Hepatocyte (in vitro differentiated cells): ENCODE data around the gene RACGAP1.

ENCODE experiments used
- EZH2 ChIP-seq: fragments of 200-600 bp; sonication (generic); IDR thresholded peaks from 2 replicates; pipeline ENCODE4 v1.6.1; 2016; ENCODE audit warnings: antibody characterized with exemption, mild to moderate bottlenecking, borderline replicate concordance
- EZH2phosphoT487 ChIP-seq: fragments of 200-600 bp; sonication (generic); IDR thresholded peaks from one replicate; pipeline ENCODE4 v1.6.1; 2018; ENCODE audit warnings: antibody characterized with exemption, mild to moderate bottlenecking, low read depth, moderate library complexity; ENCODE audit not compliant: unreplicated experiment, severe bottlenecking
- TF ChIP-seq, protein P1 (sequence below): fragments of 200-600 bp; sonication (generic); IDR thresholded peaks from 2 replicates; pipeline ENCODE4 v1.5.1; 2016; ENCODE audit warnings: antibody characterized with exemption, mild to moderate bottlenecking; ENCODE audit not compliant: poor library complexity

DNA sequence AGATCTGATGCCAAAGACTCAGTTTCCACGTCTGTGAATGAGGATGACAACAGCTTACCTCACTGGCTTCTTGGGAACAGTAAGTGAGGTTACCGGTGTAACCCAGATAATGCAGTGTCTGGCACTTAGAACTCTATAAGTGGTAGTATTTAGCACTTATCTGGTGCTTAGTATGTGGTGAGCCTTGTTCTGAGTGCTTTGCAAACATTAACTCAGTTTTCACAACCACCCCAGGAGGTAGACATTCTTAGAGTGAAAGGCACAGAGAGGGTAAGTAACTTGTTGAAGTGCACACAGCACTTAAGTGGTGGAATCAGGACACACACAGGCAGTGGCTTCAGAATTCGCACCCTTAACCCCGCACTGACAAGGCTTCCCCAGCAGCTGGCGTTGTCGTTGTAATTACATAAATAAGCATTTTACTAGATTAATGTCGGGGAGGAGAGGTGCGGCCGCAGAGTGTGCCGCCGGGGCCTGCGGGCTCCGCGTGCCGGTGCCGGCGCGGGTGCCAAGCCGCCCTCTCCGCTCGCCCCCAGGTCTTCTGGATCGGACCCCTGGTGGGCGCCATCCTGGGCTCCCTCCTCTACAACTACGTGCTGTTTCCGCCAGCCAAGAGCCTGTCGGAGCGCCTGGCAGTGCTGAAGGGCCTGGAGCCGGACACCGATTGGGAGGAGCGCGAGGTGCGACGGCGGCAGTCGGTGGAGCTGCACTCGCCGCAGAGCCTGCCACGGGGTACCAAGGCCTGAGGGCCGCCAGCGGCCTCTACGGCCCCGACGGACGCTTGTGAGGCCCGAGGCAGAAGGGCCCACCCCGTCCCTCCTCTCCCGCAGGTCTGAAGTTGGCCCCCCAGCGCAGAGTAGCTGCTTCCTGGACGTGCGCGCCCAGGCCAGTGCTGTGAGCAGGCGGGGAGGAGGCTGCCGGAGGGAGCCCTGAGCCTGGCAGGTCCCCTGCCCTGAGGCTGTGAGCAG, 70.1 kb downstream of the RACGAP1 start:
- TF ChIP-seq EZH2 (no peak), EZH2phosphoT487 (no peak)
- TF ChIP-seq, protein P1, sequence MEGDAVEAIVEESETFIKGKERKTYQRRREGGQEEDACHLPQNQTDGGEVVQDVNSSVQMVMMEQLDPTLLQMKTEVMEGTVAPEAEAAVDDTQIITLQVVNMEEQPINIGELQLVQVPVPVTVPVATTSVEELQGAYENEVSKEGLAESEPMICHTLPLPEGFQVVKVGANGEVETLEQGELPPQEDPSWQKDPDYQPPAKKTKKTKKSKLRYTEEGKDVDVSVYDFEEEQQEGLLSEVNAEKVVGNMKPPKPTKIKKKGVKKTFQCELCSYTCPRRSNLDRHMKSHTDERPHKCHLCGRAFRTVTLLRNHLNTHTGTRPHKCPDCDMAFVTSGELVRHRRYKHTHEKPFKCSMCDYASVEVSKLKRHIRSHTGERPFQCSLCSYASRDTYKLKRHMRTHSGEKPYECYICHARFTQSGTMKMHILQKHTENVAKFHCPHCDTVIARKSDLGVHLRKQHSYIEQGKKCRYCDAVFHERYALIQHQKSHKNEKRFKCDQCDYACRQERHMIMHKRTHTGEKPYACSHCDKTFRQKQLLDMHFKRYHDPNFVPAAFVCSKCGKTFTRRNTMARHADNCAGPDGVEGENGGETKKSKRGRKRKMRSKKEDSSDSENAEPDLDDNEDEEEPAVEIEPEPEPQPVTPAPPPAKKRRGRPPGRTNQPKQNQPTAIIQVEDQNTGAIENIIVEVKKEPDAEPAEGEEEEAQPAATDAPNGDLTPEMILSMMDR: no peak
